ENCODE measurements around the gene MEPE.
A peak's percentile ranks its signal among the peaks of the same experiment; 100 is the strongest.
"Not testable (repeated sequence)": the region's sequence is repeated elsewhere in the genome, so short reads cannot be mapped to it uniquely, and the experiment has no call there.

MEPE gene

GRCh38 chr4:87886083-87886482 lies 53.3 kb downstream of the MEPE start:
- DNase-seq = no peak

- DNase-seq = not testable (repeated sequence)
These were observed 58.0 kb downstream of the MEPE start for GRCh38 chr4:87890753-87891152.

GRCh38 chr4:87895964-87896621 lies 63.3 kb downstream of the MEPE start:
- peak; percentile 27 for DNase-seq

Measured in stimulated activated CD4-positive, alpha-beta T cell treated with anti-CD3 and anti-CD28 coated beads, Interleukin-1b, Interleukin-23, amount 100 ng/mL, for 48 hours (primary cell).